OCI-LY3 (cell line): ENCODE data around the gene OARD1.

Experiments
- CTCF ChIP-seq: fragments of 200-600, 300-600 bp; sonication (generic); IDR thresholded peaks from 2 replicates; pipeline ENCODE4 v1.5.1; 2014; ENCODE audit warnings: antibody characterized with exemption, low read length, low read depth
- EZH2phosphoT487 ChIP-seq: fragments of 200-600 bp; shearing (Covaris generic); IDR thresholded peaks from 2 replicates; pipeline ENCODE4 v1.6.1; 2018; ENCODE audit warnings: antibody characterized with exemption, mixed run types, low read depth

DNA sequence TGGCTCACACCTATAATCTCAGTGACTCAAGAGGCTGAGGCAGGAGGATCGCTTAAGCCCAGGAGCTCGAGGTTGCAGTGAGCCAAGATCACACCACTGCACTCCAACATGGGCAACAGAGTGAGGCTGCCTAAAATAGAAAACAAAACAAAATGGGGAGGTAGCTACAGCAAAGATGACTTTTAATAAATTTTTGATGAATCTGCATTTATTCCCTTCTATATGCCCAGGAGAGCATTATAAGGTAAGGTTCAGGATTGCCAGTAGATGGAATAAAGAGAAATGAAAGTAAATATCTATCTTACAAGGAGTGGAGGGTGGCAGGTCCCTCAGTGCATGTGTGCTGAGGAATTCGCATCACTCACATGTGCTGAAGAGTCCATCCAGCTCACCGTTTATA is 57.4 kb downstream of the OARD1 start:
- TF ChIP-seq CTCF, result no peak
- TF ChIP-seq EZH2phosphoT487, result no peak
